Stimulated activated CD4-positive, alpha-beta T cell treated with anti-CD3 and anti-CD28 coated beads, Interleukin-2, amount 100 ng/mL, for 4 hours (primary cell): ENCODE measurements around the gene SP140L.
"Not testable (repeated sequence)": the region's sequence is repeated elsewhere in the genome, so short reads cannot be mapped to it uniquely, and the experiment has no call there.

Source experiments
- DNase-seq: peaks from one replicate; pipeline ENCODE4 v3.0.0-alpha.2; 2020; ENCODE audit warnings: low read depth

Gene SP140L

DNA sequence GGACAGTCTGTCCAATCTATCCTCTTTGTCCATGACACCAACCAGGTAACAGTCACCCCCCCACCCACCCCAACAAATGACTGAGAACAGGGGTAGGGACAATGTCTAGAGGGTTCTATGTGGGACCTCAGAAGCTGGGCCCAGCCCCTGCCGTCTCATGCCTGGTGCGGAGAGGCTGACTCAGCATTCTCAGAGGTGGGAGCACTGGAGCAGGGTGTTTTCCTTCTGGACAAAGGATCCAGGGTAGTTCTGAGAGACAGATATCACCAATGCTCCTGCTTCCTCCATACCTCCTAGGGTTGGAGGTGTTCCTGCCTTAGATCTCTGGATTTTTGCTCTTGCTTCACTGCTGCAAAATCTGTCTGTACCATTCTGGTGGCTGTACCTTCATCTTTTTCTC is 55.1 kb downstream of the SP140L start:
- no peak for DNase-seq

DNA sequence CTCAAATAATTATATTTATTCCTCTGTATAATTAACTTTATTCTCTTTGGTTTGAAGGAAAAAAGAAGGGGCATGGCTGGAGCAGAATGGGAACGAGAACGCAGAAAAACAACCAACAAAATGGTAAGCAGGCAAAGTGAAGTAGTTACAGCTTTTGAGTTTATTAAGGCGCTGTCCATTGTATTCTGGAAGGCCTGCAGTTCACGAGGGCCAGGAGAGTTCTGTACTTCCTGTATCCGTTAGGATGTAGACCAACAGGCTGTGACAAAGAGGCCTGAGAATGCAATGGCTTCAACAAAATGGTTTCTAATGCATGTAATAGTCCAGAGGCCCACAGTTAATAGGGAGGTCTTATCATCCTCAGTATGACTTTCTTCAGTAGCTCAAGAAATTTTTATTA is 56.5 kb downstream of the SP140L start:
- DNase-seq, result no peak

DNA sequence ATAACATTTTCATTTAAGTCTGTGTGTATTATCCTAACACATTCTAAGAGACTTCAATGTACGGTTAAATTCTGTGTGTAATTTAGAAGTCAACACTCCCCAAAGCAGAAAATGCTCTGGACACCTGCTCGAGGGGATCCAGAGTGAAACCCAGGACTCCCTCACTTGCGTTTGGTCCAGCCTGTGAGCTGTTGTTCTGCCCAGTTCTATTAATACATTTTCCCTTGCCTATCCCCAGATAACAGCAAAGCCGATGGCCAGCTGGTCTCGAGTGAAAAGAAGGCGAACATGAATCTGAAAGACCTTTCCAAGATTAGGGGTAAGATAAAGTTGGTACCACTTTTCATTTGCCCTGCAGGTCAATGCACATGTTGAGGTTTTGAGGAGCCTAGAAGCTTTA is 58.0 kb downstream of the SP140L start:
- DNase-seq, result no peak

DNA sequence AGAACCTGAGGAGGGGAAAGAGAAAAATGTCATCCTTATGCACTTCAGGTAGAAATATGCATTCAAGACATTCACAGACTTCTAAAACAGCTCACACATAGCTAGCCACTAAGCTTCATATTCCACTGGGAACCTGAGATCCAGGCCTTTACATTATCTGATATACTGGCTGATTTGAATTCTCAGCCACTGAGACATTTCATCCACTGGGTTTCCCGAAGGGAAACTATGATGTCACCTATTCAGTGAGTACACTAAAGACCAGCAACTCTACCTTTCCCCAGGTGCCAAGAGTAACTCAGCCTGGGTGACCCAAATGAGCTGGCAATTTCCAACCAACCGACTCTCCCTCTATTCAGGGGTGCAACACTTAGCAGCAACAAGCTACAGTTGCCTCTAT is 67.3 kb downstream of the SP140L start:
- no peak for DNase-seq

DNA sequence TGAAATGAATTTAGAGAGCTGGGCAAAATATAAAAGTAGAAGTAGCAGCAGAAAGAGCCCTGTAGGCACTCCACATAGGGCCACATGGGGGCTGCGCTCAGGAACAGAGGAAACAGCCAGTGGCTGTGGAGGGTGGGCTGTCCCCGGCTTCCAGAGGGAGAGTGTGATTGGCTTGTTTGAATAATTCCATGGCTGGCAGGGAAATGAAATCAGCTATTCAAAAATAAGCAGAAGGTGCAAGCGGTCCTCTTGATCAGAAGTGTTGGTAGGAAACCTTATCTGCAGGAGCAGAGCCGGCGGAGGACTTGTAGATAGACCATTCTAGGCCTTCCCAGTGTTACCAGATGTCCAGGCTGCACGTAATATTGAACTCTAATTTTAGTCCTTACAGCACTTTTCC is 71.7 kb downstream of the SP140L start:
- DNase-seq, result not testable (repeated sequence)

DNA sequence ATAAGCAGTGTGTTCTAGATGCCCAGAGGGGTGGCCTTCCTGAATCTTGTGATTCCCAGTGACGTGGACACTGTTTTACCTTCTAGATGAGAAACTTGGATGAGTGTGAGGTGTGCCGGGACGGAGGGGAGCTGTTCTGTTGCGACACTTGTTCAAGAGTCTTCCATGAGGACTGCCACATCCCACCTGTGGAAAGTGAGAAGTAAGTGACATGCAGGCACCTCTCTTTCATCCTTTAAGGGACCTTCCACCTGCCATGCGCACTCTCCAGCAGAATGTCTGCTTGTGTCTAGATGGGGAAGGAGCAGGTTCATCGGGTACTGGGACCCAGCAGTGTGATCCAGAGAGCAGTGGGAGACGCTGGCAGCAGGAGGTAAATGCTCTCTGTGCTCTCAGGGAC is 73.0 kb downstream of the SP140L start:
- no peak for DNase-seq

DNA sequence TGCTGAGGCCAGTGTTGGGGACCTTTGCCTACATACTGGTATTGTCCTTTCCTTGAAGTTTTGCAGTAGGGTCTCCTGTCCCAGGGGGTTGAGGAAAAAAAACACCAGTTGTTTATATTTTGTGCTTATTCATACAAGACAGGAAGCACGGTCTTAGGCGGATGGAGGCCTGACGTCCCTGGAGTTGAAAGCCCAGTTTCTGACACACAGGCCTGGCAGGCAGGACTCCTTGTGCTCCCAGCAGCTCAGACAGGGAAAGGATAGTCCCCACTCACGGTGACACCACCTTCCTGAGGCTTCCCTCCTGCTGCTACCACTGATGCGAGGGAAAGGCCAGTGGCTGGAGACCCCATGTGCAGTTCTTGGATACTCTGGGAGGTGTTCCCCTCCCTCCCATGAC is 73.5 kb downstream of the SP140L start:
- DNase-seq, result no peak

DNA sequence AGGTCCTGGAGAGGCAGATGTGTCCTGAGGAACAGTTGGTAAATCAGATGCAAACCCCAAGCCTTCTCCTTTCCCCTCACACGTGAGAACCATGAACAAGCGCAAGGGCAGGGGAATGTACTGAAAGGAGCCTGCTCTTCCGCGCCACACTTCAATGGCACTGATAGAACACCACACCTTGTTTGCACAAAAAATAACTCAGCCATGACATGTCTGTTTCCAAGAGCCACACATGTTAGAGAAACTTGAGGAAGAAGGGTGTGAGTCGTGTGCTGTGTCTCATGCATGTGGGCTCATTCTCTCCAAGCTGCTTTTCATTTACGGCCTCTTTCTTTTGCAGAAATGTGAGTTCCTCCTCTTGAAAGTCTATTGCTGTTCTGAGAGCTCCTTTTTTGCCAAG is 74.0 kb downstream of the SP140L start:
- DNase-seq, result not testable (repeated sequence)

DNA sequence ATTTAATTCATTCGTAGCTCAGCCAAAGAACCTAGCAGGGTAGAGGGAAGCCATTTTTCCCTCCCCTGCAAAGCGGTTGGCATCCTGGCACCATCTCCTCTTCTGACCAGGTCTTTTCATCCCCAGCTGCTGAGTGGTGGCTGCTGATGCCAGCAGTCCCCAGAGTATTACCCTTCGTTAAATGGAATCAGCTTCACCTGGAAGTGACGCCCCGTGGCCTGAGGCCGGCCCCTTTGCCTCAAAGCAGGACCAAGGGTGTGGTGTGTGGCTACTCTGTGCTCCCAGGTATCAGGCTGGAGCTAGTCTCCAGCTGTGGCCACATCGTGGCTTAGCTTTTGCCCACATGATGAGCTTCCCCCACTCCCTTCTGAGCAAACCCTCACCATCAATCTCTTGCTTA is 76.8 kb downstream of the SP140L start:
- no peak for DNase-seq

DNA sequence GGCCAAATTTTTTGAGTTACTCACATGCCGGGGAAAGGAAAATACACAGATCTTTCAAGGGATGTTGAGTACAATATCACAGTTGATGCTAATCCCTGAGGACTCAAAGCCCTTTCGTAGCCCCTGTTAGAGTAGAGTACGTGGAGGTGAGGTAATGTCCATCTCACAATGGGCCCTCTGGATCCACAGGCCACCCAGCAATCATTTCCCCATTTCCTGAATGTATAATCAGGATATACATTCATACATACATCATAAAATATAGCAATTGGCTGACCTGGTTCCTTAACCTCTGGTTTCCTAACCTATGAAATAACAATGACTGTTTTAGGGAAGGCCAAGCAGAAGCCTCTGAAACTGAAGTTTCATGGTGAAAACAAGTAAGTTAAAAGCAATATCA is 78.8 kb downstream of the SP140L start:
- DNase-seq, result no peak

DNA sequence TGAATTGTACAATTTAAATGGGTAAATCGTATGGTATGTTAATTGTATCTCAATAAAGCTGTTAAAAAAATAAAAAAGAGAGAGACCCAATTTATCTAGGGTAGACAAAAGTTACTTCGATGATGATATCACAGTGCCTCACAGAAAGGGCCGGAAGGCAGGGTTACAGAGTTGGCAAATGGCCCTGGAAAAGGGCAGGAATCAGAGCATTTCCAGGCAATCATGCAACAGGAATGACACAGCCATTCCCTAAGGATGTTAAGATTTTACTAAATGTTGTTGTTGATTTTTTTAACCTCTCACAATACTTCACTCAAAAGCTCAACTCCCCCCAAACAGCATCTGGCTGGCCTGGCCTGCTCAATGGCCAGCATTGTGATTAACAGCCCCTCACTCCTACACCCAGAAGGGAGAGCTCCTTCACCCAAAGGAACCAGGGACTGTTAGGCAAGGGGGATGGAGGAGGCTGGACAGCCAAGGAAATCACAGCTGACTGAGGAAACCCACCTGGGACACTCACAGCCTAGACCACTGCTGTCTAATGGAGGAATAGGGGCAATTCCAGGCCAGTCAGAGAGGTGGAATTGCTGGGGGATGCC is 81.3 kb downstream of the SP140L start:
- DNase-seq, result no peak

DNA sequence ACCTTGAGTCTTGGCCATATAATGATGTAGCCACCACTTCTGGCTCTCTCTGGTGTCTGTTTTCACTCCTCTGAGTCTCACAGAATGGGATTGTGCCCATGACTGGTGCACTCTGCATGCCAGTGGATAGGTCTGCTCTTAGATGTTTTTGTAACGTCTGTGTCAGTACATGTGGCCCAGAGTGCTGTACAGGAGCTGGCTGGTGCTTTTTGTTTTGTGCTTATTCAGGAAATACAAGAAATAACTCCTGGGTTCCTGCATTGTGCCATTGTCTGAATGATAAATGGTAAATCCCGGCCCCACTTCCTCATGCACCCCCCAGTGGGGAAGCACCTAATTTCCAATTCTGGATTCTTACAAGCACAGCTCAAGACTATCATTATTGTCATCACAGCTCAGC is 82.3 kb downstream of the SP140L start:
- not testable (repeated sequence) for DNase-seq

DNA sequence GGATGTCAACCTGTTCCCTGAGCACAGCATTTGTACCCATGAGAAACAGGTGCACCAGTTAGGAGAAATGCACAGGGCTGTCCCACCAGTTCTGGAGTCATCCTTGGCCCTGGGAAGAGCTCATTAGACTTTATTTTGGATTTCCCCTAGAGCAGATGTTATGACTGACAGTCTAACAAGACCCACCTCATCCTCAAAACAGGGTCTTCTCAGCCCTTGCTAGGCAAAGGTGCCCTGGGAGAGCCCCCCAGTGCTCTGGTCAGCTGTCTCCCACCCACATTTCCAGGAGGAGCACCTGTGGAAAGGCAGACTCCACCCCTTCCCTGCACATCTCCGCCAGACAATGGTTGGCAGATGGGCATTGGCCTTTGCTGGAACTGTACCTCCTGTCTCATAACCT is 83.3 kb downstream of the SP140L start:
- no peak for DNase-seq

DNA sequence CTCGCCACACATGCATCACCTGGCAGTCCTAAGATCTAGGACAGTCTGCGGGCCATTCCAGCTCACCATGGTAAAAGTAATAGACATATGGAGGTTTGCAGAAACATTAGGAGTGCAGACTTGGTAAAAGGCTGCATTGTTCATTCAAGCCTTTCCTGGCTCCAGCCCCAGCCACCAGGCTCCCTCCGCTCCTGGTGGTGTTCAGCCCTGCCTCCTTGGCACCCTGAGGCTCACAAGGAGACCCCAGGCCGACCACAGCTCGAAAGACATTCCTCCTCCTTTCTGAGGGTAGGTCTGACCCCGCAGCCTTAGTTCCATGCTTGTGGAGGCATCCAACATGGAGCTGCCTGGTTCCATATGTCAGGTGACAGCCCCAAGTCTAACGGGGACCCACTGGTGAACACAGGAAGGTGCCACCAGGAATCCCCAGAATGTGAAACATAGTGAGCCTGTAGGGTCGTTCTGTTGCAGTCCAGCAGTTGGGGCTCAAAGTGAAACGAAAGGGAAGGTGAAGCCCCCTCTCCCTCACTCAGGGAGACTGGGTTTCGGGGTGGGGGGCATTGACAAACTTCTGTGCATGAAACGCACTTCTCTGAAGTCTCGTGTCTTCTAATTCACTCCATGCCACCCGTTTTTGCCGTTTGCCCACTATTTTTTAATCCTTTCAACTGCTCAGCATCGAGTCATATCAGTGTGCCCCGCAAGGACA is 84.0 kb downstream of the SP140L start:
- no peak for DNase-seq

DNA sequence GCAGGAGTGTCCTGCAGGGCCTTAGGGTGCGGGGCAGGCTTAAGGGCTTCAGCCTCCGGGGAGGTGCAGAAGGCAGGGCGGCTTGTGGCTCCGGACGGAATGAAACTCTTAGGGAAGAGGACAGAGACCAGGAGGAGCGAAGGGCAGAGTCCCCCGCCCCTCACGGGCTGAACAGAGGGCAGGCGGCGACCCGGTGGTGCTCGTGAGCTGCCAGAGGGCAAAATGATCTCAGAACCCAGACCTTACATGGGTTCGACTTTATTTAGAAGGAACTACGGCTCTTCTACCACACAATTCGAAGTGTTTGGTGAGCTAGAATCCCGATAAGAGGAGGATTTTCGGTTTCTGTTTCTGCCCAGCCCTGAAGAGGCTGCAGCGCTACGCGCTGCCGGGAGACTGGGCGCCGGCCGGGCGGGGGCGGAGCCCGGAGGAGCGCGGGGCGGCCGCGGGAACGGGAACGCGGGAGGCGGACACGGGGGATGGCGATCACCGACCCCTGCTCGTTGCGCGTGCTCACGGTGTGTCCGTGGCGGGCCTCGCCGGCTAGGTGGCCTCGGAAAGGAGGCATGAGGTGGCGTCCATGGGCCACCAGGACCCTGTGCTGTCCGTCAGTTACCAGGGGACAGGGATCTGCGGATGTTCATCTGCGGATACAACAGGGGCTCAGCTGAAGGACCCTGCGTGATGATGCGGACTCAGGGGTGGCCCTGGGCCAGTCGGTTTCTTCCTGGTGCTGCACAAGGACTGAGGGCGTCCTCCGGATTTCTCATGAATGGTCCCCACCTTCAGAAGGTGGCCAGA is 84.8 kb downstream of the SP140L start:
- peak; percentile 45 for DNase-seq

DNA sequence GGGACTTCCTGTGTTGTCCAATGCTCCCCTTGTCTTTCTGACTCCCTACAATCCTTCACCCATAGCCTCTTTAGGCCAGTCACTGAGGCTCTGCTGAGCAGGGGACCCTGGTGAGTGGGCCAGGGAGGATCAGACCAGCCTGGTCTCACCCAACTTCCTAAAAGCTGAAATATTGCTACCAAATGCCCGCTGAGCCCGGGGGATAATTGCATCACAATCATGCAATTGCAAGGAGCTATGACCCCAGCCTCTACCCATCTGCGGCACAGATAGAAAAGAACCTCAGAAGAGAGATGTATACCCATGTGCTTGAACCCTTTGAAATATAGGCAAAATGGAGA is 85.3 kb downstream of the SP140L start:
- no peak for DNase-seq

DNA sequence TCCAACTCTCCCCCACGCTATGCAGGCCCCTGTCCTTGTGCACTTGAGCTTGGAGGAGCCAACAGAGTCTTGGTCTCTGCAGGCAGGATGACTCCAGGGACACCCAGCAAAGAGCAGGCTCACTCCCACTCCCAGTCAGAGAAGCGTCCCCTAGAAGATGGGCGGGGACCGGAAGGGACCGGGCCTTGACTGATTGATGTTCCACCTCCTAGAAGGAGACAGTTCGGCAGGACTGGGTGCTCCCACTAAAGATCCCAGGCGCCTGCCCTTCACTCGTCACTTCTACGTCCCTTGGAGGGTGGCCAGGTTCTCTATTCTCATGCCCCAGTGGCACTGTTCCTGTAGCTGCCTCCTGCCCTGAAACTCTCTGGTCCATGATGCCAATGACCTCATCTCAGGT is 85.9 kb downstream of the SP140L start:
- no peak for DNase-seq

DNA sequence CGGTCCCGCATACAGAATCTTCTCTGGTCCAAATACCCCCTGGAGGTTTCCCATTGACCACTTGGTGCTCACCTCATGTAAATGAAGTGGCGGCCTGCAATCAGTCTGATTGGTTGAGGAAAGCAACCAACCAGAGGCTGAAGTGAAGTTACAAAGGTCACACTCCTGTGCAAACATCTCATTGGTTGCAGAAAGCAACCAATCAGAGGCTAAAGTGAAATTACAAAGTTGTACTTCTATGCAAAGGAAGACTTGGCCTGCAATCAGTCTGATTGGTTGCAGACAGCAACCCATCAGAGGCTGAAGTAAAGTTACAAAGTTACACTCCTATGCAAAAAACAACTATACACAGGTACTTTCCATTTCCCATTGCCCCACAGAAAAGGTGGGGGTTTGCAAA is 86.5 kb downstream of the SP140L start:
- no peak for DNase-seq

DNA sequence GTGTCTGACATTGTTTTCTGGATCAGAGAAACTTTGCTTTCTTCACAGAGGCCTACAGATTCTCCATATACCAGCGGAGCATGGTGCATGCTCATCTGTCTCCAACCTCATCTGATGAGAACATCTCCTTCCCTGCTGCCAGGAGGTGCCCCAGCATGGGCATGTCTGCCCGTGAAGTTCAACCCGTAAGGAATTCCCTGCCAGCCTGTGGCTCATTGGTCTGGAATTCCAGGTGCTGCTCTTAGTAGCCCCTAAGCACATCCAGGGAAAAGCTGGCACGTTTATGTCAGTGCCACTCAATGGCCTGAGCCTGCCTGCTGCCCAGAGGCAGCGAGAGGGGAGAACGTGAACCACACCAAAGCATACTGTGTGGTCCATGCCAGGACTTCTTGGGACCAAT is 87.3 kb downstream of the SP140L start:
- no peak for DNase-seq

DNA sequence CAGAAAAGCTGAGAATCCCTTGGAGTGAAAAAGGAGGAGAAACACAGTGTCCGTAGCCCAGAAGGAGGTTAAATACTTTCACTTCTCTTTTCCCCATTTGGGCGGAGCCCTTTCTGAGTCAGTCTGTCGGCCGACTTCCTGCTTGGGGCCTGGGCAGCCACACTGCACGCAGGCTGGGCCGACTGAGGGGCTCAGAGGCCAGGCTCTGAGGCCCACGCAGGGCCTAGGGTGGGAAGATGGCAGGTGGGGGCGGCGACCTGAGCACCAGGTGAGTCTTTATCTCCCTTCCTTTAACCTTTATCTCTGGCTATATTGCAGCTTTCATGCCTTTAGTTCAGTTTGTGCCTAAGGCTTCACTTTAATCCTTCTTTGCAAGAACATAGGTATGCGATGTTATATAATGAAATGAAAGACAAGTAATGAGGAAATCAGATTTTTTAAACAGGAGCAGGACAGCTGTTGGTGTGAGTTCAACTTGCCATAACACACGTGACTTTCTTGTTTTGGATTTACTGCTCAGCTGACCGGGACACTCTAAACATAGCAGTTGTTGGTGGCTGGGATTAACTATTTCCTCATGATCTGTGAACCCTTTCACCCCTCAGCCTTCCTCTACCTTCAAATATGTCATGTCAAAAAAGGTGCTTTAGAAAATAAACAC is 89.2 kb downstream of the SP140L start, which contains the start of gene SP100:
Gene SP100 (plus strand): TSS at position 141 of the 661 bp plus-strand sequence. CDS start 96 bp downstream, at position 237.
- DNase-seq, result peak; percentile 83

DNA sequence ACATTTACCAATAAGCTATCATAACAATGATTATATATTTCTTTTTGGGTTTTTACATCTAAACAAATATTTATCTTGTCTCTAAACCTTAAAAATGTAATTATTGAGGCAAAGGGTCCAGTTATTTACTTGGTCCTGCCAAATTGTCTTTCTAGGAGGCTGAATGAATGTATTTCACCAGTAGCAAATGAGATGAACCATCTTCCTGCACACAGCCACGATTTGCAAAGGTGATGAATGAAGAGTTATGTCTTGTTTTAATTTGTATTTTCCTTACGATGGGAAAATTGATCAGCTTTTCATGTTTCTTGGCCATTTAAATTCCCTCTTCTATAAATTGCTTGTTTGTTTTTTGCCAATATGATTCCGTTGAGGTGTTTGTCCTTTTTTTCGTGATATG is 90.4 kb downstream of the SP140L start:
- no peak for DNase-seq

DNA sequence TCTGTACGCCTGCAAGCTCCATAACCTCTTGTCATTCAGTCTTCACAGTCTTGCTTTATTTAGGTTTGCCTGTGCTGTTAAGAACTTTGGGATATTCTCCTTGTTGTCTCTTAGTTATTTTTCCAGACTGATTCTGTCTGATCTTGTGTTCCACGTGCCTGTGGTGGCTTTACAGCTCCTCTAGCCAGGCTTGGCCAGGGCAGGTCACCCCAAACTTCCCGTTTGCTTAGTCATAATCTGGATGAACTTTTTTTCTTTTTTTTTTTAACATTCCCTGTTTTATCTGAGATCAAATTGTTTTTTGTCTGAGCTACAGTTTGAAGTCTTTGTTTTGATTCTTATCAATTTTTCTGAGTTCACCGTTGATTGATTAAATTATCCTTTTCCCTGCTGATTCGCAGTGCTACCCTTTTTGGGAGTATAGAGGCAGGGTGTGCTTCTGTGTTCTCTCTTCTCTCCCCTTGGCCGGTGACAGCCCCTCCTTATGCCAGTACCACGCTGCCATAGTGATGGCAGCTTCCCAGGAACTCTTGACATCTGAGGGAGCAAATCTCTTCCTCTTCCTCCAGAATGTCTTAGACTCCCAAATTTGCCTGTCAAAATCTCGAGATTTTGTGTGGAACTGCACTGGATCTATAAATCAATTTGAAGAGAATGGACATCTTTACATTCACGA is 91.5 kb downstream of the SP140L start:
- DNase-seq, result no peak
